GM19455 (cell line): Measurements from ENCODE around the gene DLGAP4.

Experiments used
- ATAC-seq: cut with Tn5 transposase; IDR thresholded peaks from one replicate; pipeline ENCODE4 v1.9.1; 2021; ENCODE audit not compliant: unreplicated experiment

DLGAP4 gene

GRCh38 chr20:36305602-36306551 is at the start of gene DLGAP4:
Gene DLGAP4, plus strand, starts transcription at chr20:36306339. Its CDS starts 125,379 bp downstream, at chr20:36431718.
- no peak for ATAC-seq

- no peak for ATAC-seq
Measured at GRCh38 chr20:36259177-36260061, 46.7 kb upstream of the DLGAP4 start.

GRCh38 chr20:36260316-36260715 is 45.8 kb upstream of the DLGAP4 start:
- no peak for ATAC-seq

- ATAC-seq, result no peak
Measured at GRCh38 chr20:36261389-36262105, 44.6 kb upstream of the DLGAP4 start.

GRCh38 chr20:36262440-36262839 is 43.7 kb upstream of the DLGAP4 start:
- ATAC-seq, result no peak

- ATAC-seq, result no peak
Measured at GRCh38 chr20:36264426-36265246, 41.5 kb upstream of the DLGAP4 start.

GRCh38 chr20:36266189-36266588 is 40.0 kb upstream of the DLGAP4 start:
- no peak for ATAC-seq

- ATAC-seq, result no peak
Measured at GRCh38 chr20:36267605-36268381, 38.3 kb upstream of the DLGAP4 start.

- ATAC-seq, result no peak
Measured at GRCh38 chr20:36268440-36269342, 37.4 kb upstream of the DLGAP4 start.

GRCh38 chr20:36269507-36269906 is 36.6 kb upstream of the DLGAP4 start:
- no peak for ATAC-seq

- no peak for ATAC-seq
Measured at GRCh38 chr20:36270744-36271638, 35.1 kb upstream of the DLGAP4 start.

GRCh38 chr20:36271639-36272546 is 34.2 kb upstream of the DLGAP4 start:
- ATAC-seq, result no peak

GRCh38 chr20:36272547-36273220 is 33.5 kb upstream of the DLGAP4 start:
- ATAC-seq, result no peak

- ATAC-seq, result no peak
Measured at GRCh38 chr20:36273414-36274180, 32.5 kb upstream of the DLGAP4 start.
